ENCODE measurements around the gene ALS2.

Gene ALS2

GRCh38 chr2:201795607-201796477, 15.1 kb upstream of the ALS2 start:
- no peak for DNase-seq (ENCODE audit: low read depth, low spot score)
- POLR2A ChIA-PET = no interaction called here
- CTCF ChIA-PET = interaction anchor here (0.7 to 5.3 kb wide), 25 partner anchors 8 to 383 kb away, joined by 3 to 59 read pairs (median 4); partner anchors contain the start of gene ALS2

GRCh38 chr2:201794294-201794693, 13.6 kb upstream of the ALS2 start:
- H3K4me3 ChIP-seq (ENCODE audit: low read depth, low read length) = no peak overlapping the region
- POLR2A ChIA-PET = interaction anchor here (0.8 to 1.6 kb wide), 2 partner anchors 9 to 13 kb away, joined by 3 to 8 read pairs; partner anchors contain the start of gene ALS2
- CTCF ChIA-PET = interaction anchor here (1.0 to 5.3 kb wide), 12 partner anchors 11 to 385 kb away, joined by 3 to 59 read pairs (median 6); partner anchors contain the start of gene ALS2
- no peak for DNase-seq (ENCODE audit: low read depth, low spot score)
- TF ChIP-seq, protein P1, sequence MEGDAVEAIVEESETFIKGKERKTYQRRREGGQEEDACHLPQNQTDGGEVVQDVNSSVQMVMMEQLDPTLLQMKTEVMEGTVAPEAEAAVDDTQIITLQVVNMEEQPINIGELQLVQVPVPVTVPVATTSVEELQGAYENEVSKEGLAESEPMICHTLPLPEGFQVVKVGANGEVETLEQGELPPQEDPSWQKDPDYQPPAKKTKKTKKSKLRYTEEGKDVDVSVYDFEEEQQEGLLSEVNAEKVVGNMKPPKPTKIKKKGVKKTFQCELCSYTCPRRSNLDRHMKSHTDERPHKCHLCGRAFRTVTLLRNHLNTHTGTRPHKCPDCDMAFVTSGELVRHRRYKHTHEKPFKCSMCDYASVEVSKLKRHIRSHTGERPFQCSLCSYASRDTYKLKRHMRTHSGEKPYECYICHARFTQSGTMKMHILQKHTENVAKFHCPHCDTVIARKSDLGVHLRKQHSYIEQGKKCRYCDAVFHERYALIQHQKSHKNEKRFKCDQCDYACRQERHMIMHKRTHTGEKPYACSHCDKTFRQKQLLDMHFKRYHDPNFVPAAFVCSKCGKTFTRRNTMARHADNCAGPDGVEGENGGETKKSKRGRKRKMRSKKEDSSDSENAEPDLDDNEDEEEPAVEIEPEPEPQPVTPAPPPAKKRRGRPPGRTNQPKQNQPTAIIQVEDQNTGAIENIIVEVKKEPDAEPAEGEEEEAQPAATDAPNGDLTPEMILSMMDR (IDR thresholded peaks at IDR 0.05; ENCODE audit: insufficient read depth, low read length, missing control alignments) = no peak

More at GRCh38 chr2:201795607-201796477, 15.1 kb upstream of the ALS2 start:
- H3K4me3 ChIP-seq (ENCODE audit: low read depth, low read length) = no peak overlapping the region
- TF ChIP-seq, protein P1 (IDR thresholded peaks at IDR 0.05; ENCODE audit: insufficient read depth, low read length, missing control alignments) = peak; percentile 81

DNA sequence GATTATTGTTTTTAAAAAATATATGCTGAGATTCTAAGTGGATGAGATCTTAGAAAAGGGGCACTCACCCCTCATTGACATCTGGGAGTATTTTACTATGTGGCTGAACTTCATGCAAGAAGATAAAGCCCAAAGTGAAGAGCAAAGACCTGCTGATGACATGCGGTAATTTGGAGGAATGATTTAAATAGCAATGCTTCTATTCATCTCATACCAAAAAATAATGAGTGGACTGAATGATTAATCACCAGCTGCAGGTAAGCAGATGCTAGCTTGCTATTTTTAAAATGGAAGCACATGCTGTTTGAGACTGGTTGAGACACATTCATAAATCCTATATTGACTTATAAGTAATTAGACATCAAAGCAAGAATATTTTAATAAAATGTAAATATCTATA, 12.9 kb upstream of the ALS2 start:
- TF ChIP-seq, protein P1 (IDR thresholded peaks at IDR 0.05; ENCODE audit: insufficient read depth, low read length, missing control alignments) = no peak
- POLR2A ChIA-PET = interaction anchor here (0.8 to 1.6 kb wide), 2 partner anchors 10 to 13 kb away, joined by 3 to 8 read pairs; partner anchors contain the start of gene ALS2
- no peak for DNase-seq (ENCODE audit: low read depth, low spot score)
- CTCF ChIA-PET = interaction anchor here (1.0 to 5.3 kb wide), 6 partner anchors 11 to 385 kb away, joined by 3 to 32 read pairs (median 6); no protein-coding TSS in a partner anchor
- no peak overlapping the region for H3K4me3 ChIP-seq (ENCODE audit: low read depth, low read length)

DNA sequence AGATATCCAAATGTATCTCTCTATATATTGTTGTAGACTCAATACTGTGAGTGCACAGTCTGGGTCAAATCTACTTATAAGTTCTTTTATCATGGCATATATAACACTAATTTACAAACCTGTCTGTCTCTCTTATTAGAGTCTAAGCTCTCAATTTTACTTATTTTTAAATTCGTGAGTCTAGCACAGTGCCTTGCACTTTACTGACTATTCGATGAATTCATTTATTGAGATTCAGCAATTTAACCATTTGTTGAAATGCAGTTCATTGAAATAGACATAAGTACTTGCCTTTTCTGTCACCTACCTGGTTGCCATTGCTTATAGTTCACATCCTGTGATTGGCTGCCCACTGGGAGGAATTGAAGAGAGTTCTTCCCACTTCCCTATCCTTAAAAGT, 10.3 kb upstream of the ALS2 start:
- DNase-seq (ENCODE audit: low read depth, low spot score) = no peak
- CTCF ChIA-PET = interaction anchor here (1.4 kb wide), 1 partner anchor 10 kb away, joined by 3 read pairs; the partner anchor contains the start of gene ALS2
- POLR2A ChIA-PET = no interaction called here
- TF ChIP-seq, protein P1 (IDR thresholded peaks at IDR 0.05; ENCODE audit: insufficient read depth, low read length, missing control alignments) = no peak
- H3K4me3 ChIP-seq (ENCODE audit: low read depth, low read length) = no peak overlapping the region

DNA sequence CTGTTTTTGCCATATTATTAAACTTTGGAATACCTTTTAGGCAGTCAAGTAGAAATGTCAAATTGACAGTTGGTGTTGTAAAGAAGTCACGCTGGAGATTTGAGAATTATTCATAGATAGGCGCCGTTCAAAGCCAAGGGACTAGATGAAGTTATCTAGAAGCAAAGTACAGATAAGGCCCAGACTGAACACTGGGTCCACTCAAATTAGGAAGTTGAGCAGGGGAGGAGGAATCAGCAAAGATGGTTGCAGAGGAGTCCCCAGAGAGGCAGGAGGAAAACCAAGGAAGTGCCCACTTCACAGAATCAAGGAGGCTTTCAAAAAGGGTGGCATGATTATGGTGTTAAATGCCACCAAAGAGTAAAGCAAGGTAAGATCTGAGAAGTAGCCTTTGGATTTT, 9.6 kb upstream of the ALS2 start:
- ChIA-PET CTCF (no interaction called here), POLR2A (no interaction called here)
- TF ChIP-seq, protein P1 (IDR thresholded peaks at IDR 0.05; ENCODE audit: insufficient read depth, low read length, missing control alignments) = no peak
- H3K4me3 ChIP-seq (ENCODE audit: low read depth, low read length) = no peak overlapping the region
- no peak for DNase-seq (ENCODE audit: low read depth, low spot score)

DNA sequence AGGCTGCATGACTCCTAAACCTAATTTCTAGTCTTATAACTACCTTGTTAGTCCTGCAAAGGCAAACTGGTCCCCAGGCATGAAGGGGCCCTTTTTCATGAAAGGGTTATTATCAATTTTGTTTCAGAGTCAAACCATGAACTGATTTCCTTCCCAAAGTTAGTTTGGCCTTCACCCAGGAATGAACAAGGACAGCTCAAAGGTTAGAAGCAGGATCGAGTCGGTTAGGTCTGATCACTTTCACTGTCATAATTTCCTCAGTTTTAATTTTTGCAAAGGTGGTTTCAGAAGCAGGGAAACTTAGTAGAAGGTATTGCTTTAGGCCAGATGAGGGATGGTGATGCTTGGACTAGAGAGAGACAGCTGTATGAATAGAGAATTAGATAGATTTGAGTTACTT, 8.7 kb upstream of the ALS2 start:
- ChIA-PET CTCF (interaction anchor here (1.1 kb wide), 1 partner anchor 147 kb away, joined by 3 read pairs; no protein-coding TSS in a partner anchor), POLR2A (no interaction called here)
- H3K4me3 ChIP-seq (ENCODE audit: low read depth, low read length) = no peak overlapping the region
- TF ChIP-seq, protein P1 (IDR thresholded peaks at IDR 0.05; ENCODE audit: insufficient read depth, low read length, missing control alignments) = no peak
- DNase-seq (ENCODE audit: low read depth, low spot score) = no peak
